ENCODE measurements around the gene RHD. TPM values are rescaled to one million over a fixed set of nuclear protein-coding genes. Genes with fewer than 3 reads are reported as not detected.
"Not testable (repeated sequence)": the region's sequence is repeated elsewhere in the genome, so short reads cannot be mapped to it uniquely, and the experiment has no call there.

Gene RHD
- 0.19 TPM for polyA plus RNA-seq

GRCh38 chr1:25272238-25272637 is at the start of gene RHD:
TSS of gene RHD (plus strand) at chr1:25272509. CDS start at chr1:25272548, 39 bp downstream.
- H3K9me3 Mint-ChIP-seq, H3K4me3 Mint-ChIP-seq, H3K36me3 Mint-ChIP-seq, H3K27me3 Mint-ChIP-seq, H3K4me1 Mint-ChIP-seq, H3K27ac Mint-ChIP-seq: not testable (repeated sequence)

- no peak overlapping the region for H3K27ac Mint-ChIP-seq
- H3K36me3 Mint-ChIP-seq, result peaks cover 14% of the 10 kb centered on the region
- peaks cover 0 to 14% (median 4%) of the 10 kb centered on the region in 3 donors for H3K4me1 Mint-ChIP-seq
- H3K27me3 Mint-ChIP-seq, result no peaks in the 10 kb centered on the region
- no peaks in the 10 kb centered on the region for H3K9me3 Mint-ChIP-seq
- no peak overlapping the region for H3K4me3 Mint-ChIP-seq
These were observed 49.7 kb upstream of the RHD start for GRCh38 chr1:25222606-25223005.

GRCh38 chr1:25223471-25223870 is 48.8 kb upstream of the RHD start:
- H3K36me3 Mint-ChIP-seq, result peaks cover 14% of the 10 kb centered on the region
- H3K4me3 Mint-ChIP-seq, result peak overlapping the region in 1 of 4 donors; percentile 28
- H3K4me1 Mint-ChIP-seq, result peaks cover 0 to 14% (median 1%) of the 10 kb centered on the region in 3 donors

GRCh38 chr1:25232027-25232865 is 40.1 kb upstream of the RHD start, which contains the start of gene SYF2:
TSS of gene SYF2 (minus strand) at chr1:25232502. CDS start at chr1:25232467, 35 bp downstream.
- Mint-ChIP-seq H3K4me3 (no peak within 1 kb of the TSS), H3K27ac (peak within 1 kb of the TSS in 1 of 3 donors; percentile 19), H3K36me3 (peaks cover 2% of the 10 kb centered on the region), H3K4me1 (peaks cover 12 to 30% (median 18%) of the 10 kb centered on the region in 3 donors), H3K27me3 (no peaks in the 10 kb centered on the region), H3K9me3 (no peaks in the 10 kb centered on the region)

More at GRCh38 chr1:25223471-25223870, 48.8 kb upstream of the RHD start:
- Mint-ChIP-seq H3K27ac (no peak overlapping the region), H3K9me3 (no peaks in the 10 kb centered on the region), H3K27me3 (no peaks in the 10 kb centered on the region)

- H3K27me3 Mint-ChIP-seq, result no peaks in the 10 kb centered on the region
- no peak overlapping the region for H3K4me3 Mint-ChIP-seq
- H3K36me3 Mint-ChIP-seq, result peaks cover 2% of the 10 kb centered on the region
- H3K4me1 Mint-ChIP-seq, result peaks cover 12 to 38% (median 23%) of the 10 kb centered on the region in 3 donors
- no peak overlapping the region for H3K27ac Mint-ChIP-seq
- no peaks in the 10 kb centered on the region for H3K9me3 Mint-ChIP-seq
These were observed 39.2 kb upstream of the RHD start for GRCh38 chr1:25232866-25233784.

GRCh38 chr1:25235411-25235810 is 36.9 kb upstream of the RHD start:
- H3K27me3 Mint-ChIP-seq, H3K36me3 Mint-ChIP-seq, H3K9me3 Mint-ChIP-seq: not testable (repeated sequence)
- Mint-ChIP-seq H3K4me1 (peaks cover 25 to 46% (median 31%) of the 10 kb centered on the region in 3 donors), H3K27ac (peak overlapping the region in 1 of 3 donors; percentile 19), H3K4me3 (peak overlapping the region in 2 of 4 donors; percentile 31 to 57)

GRCh38 chr1:25236261-25236660 is 36.0 kb upstream of the RHD start:
- H3K9me3 Mint-ChIP-seq, H3K27me3 Mint-ChIP-seq, H3K36me3 Mint-ChIP-seq: not testable (repeated sequence)
- Mint-ChIP-seq H3K27ac (peak overlapping the region in 2 of 3 donors; percentile 67 to 90), H3K4me1 (peaks cover 30 to 46% (median 34%) of the 10 kb centered on the region in 3 donors), H3K4me3 (peak overlapping the region in 2 of 4 donors; percentile 86 to 89)

- no peaks in the 10 kb centered on the region for H3K27me3 Mint-ChIP-seq
- no peaks in the 10 kb centered on the region for H3K9me3 Mint-ChIP-seq
- H3K36me3 Mint-ChIP-seq, result peaks cover 2% of the 10 kb centered on the region
- H3K4me1 Mint-ChIP-seq, result peaks cover 31 to 41% (median 38%) of the 10 kb centered on the region in 3 donors
- peak overlapping the region in 1 of 3 donors; percentile 90 for H3K27ac Mint-ChIP-seq
- peak overlapping the region in 3 of 4 donors; percentile 69 to 89 (median 73) for H3K4me3 Mint-ChIP-seq
These were observed 34.3 kb upstream of the RHD start for GRCh38 chr1:25238046-25238445.

- Mint-ChIP-seq H3K27me3 (no peaks in the 10 kb centered on the region), H3K36me3 (no peaks in the 10 kb centered on the region), H3K27ac (peak overlapping the region; percentile 95 to 98 (median 98)), H3K4me1 (peaks cover 38 to 43% (median 43%) of the 10 kb centered on the region in 3 donors), H3K4me3 (peak overlapping the region; percentile 85 to 96 (median 92)), H3K9me3 (no peaks in the 10 kb centered on the region)
These were observed 32.4 kb upstream of the RHD start for GRCh38 chr1:25239681-25240541.

- no peaks in the 10 kb centered on the region for H3K9me3 Mint-ChIP-seq
- peak overlapping the region in 1 of 4 donors; percentile 95 for H3K4me3 Mint-ChIP-seq
- peak overlapping the region in 2 of 3 donors; percentile 57 to 98 for H3K27ac Mint-ChIP-seq
- H3K4me1 Mint-ChIP-seq, result peaks cover 37 to 55% (median 41%) of the 10 kb centered on the region in 3 donors
- no peaks in the 10 kb centered on the region for H3K36me3 Mint-ChIP-seq
- H3K27me3 Mint-ChIP-seq, result no peaks in the 10 kb centered on the region
These were observed 28.4 kb upstream of the RHD start for GRCh38 chr1:25243907-25244306.

- no peaks in the 10 kb centered on the region for H3K9me3 Mint-ChIP-seq
- H3K36me3 Mint-ChIP-seq, result no peaks in the 10 kb centered on the region
- peak overlapping the region; percentile 95 to 99 (median 98) for H3K4me3 Mint-ChIP-seq
- peak overlapping the region; percentile 59 to 100 (median 98) for H3K27ac Mint-ChIP-seq
- H3K27me3 Mint-ChIP-seq, result no peaks in the 10 kb centered on the region
- H3K4me1 Mint-ChIP-seq, result peaks cover 31 to 48% (median 33%) of the 10 kb centered on the region in 3 donors
These were observed 26.9 kb upstream of the RHD start for GRCh38 chr1:25245393-25245792.

- Mint-ChIP-seq H3K9me3 (no peaks in the 10 kb centered on the region), H3K4me1 (peaks cover 29 to 43% (median 30%) of the 10 kb centered on the region in 3 donors), H3K27ac (peak overlapping the region; percentile 98 to 100 (median 99)), H3K4me3 (peak overlapping the region; percentile 95 to 99 (median 98)), H3K27me3 (no peaks in the 10 kb centered on the region), H3K36me3 (no peaks in the 10 kb centered on the region)
These were observed 26.3 kb upstream of the RHD start for GRCh38 chr1:25245809-25246599.

GRCh38 chr1:25246600-25247023 is 25.7 kb upstream of the RHD start:
- no peaks in the 10 kb centered on the region for H3K36me3 Mint-ChIP-seq
- peak overlapping the region; percentile 95 to 99 (median 98) for H3K4me3 Mint-ChIP-seq
- H3K9me3 Mint-ChIP-seq, result no peaks in the 10 kb centered on the region
- H3K27ac Mint-ChIP-seq, result peak overlapping the region; percentile 98 to 100 (median 99)
- peaks cover 29 to 43% (median 30%) of the 10 kb centered on the region in 3 donors for H3K4me1 Mint-ChIP-seq
- no peaks in the 10 kb centered on the region for H3K27me3 Mint-ChIP-seq
